ENCODE measurements around the gene SYTL3. TPM values are rescaled to one million over a fixed set of nuclear protein-coding genes. Genes with fewer than 3 reads are reported as not detected.

The SYTL3 gene
- total and polyA plus RNA-seq, 2 donors from 2014 or later, result 3.1 to 16.0 TPM

GRCh38 chr6:158737082-158737709 is 87.3 kb downstream of the SYTL3 start:
- DNase-seq (no peak), FAIRE-seq (no peak)
- Histone ChIP-seq H3K27me3 (ENCODE audit: control insufficient read depth, insufficient read depth, low read length) (no peaks in the 10 kb centered on the region), H3K4me3 (ENCODE audit: low read length in 3 of 3) (no peak overlapping the region), H3K36me3 (ENCODE audit: control insufficient read depth in 2 of 3, insufficient read depth in 3 of 3, low read length in 3 of 3) (no peaks in the 10 kb centered on the region), H3K4me1 (ENCODE audit: control insufficient read depth in 2 of 3, insufficient read depth in 2 of 3, low read depth in 1 of 3, low read length in 3 of 3) (peaks cover 0 to 3% (median 0%) of the 10 kb centered on the region in 3 donors), H3K9me3 (ENCODE audit: control insufficient read depth in 2 of 3, insufficient read depth in 1 of 3, low read length in 3 of 3) (peaks cover 0 to 5% (median 2%) of the 10 kb centered on the region in 3 donors), H3K27ac (ENCODE audit: low read depth in 2 of 2, low read length in 2 of 2) (no peak overlapping the region), H3K9ac (ENCODE audit: low read length in 3 of 3) (no peak overlapping the region)
- TF ChIP-seq, protein P1, sequence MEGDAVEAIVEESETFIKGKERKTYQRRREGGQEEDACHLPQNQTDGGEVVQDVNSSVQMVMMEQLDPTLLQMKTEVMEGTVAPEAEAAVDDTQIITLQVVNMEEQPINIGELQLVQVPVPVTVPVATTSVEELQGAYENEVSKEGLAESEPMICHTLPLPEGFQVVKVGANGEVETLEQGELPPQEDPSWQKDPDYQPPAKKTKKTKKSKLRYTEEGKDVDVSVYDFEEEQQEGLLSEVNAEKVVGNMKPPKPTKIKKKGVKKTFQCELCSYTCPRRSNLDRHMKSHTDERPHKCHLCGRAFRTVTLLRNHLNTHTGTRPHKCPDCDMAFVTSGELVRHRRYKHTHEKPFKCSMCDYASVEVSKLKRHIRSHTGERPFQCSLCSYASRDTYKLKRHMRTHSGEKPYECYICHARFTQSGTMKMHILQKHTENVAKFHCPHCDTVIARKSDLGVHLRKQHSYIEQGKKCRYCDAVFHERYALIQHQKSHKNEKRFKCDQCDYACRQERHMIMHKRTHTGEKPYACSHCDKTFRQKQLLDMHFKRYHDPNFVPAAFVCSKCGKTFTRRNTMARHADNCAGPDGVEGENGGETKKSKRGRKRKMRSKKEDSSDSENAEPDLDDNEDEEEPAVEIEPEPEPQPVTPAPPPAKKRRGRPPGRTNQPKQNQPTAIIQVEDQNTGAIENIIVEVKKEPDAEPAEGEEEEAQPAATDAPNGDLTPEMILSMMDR (IDR thresholded peaks at IDR 0.05; ENCODE audit: borderline replicate concordance, extremely low read depth, insufficient read depth), result no peak
- intact Hi-C loops (cut with DNase I), result no loop called here

GRCh38 chr6:158737710-158738615 is 88.1 kb downstream of the SYTL3 start:
- H3K9me3 ChIP-seq (ENCODE audit: control insufficient read depth in 2 of 3, insufficient read depth in 1 of 3, low read length in 3 of 3), result peaks cover 0 to 5% (median 2%) of the 10 kb centered on the region in 3 donors
- no peaks in the 10 kb centered on the region for H3K27me3 ChIP-seq (ENCODE audit: control insufficient read depth, insufficient read depth, low read length)
- H3K36me3 ChIP-seq (ENCODE audit: control insufficient read depth in 2 of 3, insufficient read depth in 3 of 3, low read length in 3 of 3), result no peaks in the 10 kb centered on the region
- peaks cover 0 to 3% (median 0%) of the 10 kb centered on the region in 3 donors for H3K4me1 ChIP-seq (ENCODE audit: control insufficient read depth in 2 of 3, insufficient read depth in 2 of 3, low read depth in 1 of 3, low read length in 3 of 3)
- TF ChIP-seq, protein P1 (IDR thresholded peaks at IDR 0.05; ENCODE audit: borderline replicate concordance, extremely low read depth, insufficient read depth), result no peak
- H3K9ac ChIP-seq (ENCODE audit: low read length in 3 of 3), result no peak overlapping the region
- H3K27ac ChIP-seq (ENCODE audit: low read depth in 2 of 2, low read length in 2 of 2), result no peak overlapping the region
- H3K4me3 ChIP-seq (ENCODE audit: low read length in 3 of 3), result no peak overlapping the region
- intact Hi-C loops (cut with DNase I), result no loop called here
- FAIRE-seq, result no peak
- DNase-seq, result no peak

DNA sequence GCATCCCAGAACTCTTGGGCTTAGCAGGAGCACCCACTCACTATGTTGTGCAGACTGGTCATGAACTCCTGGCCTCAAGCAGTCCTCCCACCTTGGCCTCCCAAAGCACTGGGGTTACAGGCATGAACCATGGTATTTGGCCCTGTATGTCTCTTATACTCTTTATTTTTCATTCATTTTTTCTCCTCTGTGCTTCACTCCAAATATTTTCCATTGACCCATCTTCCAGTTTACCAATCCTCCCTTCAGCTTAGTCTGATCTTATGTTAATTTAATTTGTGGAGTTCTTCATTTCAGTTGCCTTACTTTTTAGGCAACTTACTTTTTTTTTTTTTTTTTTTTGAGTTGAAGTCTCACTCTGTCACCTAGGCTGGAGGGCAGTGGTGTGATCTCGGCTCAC is 89.8 kb downstream of the SYTL3 start:
- intact Hi-C loops (cut with DNase I), result no loop called here

More for the DNA sequence above, 89.8 kb downstream of the SYTL3 start:
- Histone ChIP-seq H3K4me3 (ENCODE audit: low read length in 3 of 3) (no peak overlapping the region), H3K36me3 (ENCODE audit: control insufficient read depth in 2 of 3, insufficient read depth in 3 of 3, low read length in 3 of 3) (no peaks in the 10 kb centered on the region), H3K9ac (ENCODE audit: low read length in 3 of 3) (no peak overlapping the region), H3K4me1 (ENCODE audit: control insufficient read depth in 2 of 3, insufficient read depth in 2 of 3, low read depth in 1 of 3, low read length in 3 of 3) (no peaks in the 10 kb centered on the region), H3K27me3 (ENCODE audit: control insufficient read depth, insufficient read depth, low read length) (no peaks in the 10 kb centered on the region), H3K27ac (ENCODE audit: low read depth in 2 of 2, low read length in 2 of 2) (no peak overlapping the region), H3K9me3 (ENCODE audit: control insufficient read depth in 2 of 3, insufficient read depth in 1 of 3, low read length in 3 of 3) (peaks cover 0 to 5% (median 2%) of the 10 kb centered on the region in 3 donors)
- DNase-seq, result no peak
- TF ChIP-seq, protein P1 (IDR thresholded peaks at IDR 0.05; ENCODE audit: borderline replicate concordance, extremely low read depth, insufficient read depth), result no peak
- no peak for FAIRE-seq
